ENCODE results near the gene ZNF383.

DNA sequence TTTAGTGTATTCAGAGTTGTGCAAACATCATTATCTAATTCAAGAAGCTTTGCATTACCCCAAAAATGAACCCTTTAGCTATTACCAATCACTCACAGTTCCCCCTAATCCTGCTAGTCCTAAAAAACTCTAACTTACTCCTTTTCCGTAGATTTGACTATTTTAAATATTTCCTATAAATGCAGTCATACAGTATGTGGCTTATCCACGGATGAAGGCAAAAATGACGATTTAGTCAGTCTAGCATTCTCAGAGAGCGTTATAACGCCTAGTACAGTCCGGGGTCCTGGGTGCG is 587 bp upstream of the ZNF383 start:
- TF ChIP-seq, protein P1, sequence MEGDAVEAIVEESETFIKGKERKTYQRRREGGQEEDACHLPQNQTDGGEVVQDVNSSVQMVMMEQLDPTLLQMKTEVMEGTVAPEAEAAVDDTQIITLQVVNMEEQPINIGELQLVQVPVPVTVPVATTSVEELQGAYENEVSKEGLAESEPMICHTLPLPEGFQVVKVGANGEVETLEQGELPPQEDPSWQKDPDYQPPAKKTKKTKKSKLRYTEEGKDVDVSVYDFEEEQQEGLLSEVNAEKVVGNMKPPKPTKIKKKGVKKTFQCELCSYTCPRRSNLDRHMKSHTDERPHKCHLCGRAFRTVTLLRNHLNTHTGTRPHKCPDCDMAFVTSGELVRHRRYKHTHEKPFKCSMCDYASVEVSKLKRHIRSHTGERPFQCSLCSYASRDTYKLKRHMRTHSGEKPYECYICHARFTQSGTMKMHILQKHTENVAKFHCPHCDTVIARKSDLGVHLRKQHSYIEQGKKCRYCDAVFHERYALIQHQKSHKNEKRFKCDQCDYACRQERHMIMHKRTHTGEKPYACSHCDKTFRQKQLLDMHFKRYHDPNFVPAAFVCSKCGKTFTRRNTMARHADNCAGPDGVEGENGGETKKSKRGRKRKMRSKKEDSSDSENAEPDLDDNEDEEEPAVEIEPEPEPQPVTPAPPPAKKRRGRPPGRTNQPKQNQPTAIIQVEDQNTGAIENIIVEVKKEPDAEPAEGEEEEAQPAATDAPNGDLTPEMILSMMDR (IDR thresholded peaks at IDR 0.05), result no peak
- TF ChIP-seq POLR2A (IDR thresholded peaks at IDR 0.05), result no peak
